BE2C (cell line): Measurements from ENCODE around the gene CYBA.
"Not testable (repeated sequence)": the region's sequence is repeated elsewhere in the genome, so short reads cannot be mapped to it uniquely, and the experiment has no call there.

Source experiments
- DNase-seq: peaks from one replicate; pipeline ENCODE4 v3.0.0-alpha.2; 2020
- H3K27me3 ChIP-seq: fragments of 250-450 bp; sonication (Bioruptor Pico); 2 replicates; pipeline ENCODE4 v1.5.1; 2020; ENCODE audit warnings: mild to moderate bottlenecking
- H3K36me3 ChIP-seq: fragments of 250-450 bp; sonication (Bioruptor Pico); 2 replicates; pipeline ENCODE4 v1.5.1; 2020; ENCODE audit warnings: mild to moderate bottlenecking
- H3K4me1 ChIP-seq: fragments of 250-450 bp; sonication (Bioruptor Pico); 2 replicates; pipeline ENCODE4 v1.5.1; 2020
- H3K4me3 ChIP-seq: 2 replicates; pipeline ENCODE4 v1.5.1; 2011; ENCODE audit warnings: low read depth, low read length
- H3K9me3 ChIP-seq: fragments of 250-450 bp; sonication (Bioruptor Pico); 2 replicates; pipeline ENCODE4 v1.5.1; 2020
- CTCF ChIP-seq: IDR thresholded peaks from 2 replicates; pipeline ENCODE4 v1.5.1; 2012; ENCODE audit warnings: mild to moderate bottlenecking, low read depth, low read length

CYBA gene

GRCh38 chr16:88613911-88614817, 36.7 kb downstream of the CYBA start:
- no peak for TF ChIP-seq CTCF
- Histone ChIP-seq H3K9me3 (no peaks in the 10 kb centered on the region), H3K4me3 (no peak overlapping the region), H3K27me3 (no peaks in the 10 kb centered on the region), H3K4me1 (peaks cover 4% of the 10 kb centered on the region; the same call in 1 of the 2 replicates), H3K36me3 (peaks cover 70% of the 10 kb centered on the region)
- DNase-seq, result no peak

GRCh38 chr16:88613293-88613692, 37.6 kb downstream of the CYBA start:
- Histone ChIP-seq H3K4me1 (peaks cover 4% of the 10 kb centered on the region; the same call in 1 of the 2 replicates), H3K36me3 (peaks cover 73% of the 10 kb centered on the region), H3K27me3 (no peaks in the 10 kb centered on the region), H3K4me3 (no peak overlapping the region), H3K9me3 (no peaks in the 10 kb centered on the region)
- no peak for DNase-seq
- TF ChIP-seq CTCF, result no peak

- peaks cover 80% of the 10 kb centered on the region for H3K36me3 ChIP-seq
- no peak for DNase-seq
- no peaks in the 10 kb centered on the region for H3K9me3 ChIP-seq
- peaks cover 4% of the 10 kb centered on the region; the same call in 1 of the 2 replicates for H3K4me1 ChIP-seq
- no peak overlapping the region for H3K4me3 ChIP-seq
- TF ChIP-seq CTCF, result peak; percentile 26; the same call in 1 of the 2 replicates
- no peaks in the 10 kb centered on the region for H3K27me3 ChIP-seq
Measured at GRCh38 chr16:88610909-88611812, 39.7 kb downstream of the CYBA start.

- peak; percentile 30 for TF ChIP-seq CTCF
- Histone ChIP-seq H3K36me3 (peaks cover 81% of the 10 kb centered on the region), H3K4me3 (no peak overlapping the region), H3K9me3 (no peaks in the 10 kb centered on the region), H3K4me1 (peaks cover 4% of the 10 kb centered on the region; the same call in 1 of the 2 replicates), H3K27me3 (no peaks in the 10 kb centered on the region)
- no peak for DNase-seq
Measured at GRCh38 chr16:88610080-88610479, 40.8 kb downstream of the CYBA start.

- H3K4me1 ChIP-seq, H3K9me3 ChIP-seq: not testable (repeated sequence)
Measured at GRCh38 chr16:88609426-88609825, 41.4 kb downstream of the CYBA start.

GRCh38 chr16:88608076-88608475, 42.8 kb downstream of the CYBA start:
- H3K36me3 ChIP-seq, result peaks cover 75% of the 10 kb centered on the region

More at GRCh38 chr16:88609426-88609825, 41.4 kb downstream of the CYBA start:
- not testable (repeated sequence) for H3K27me3 ChIP-seq, DNase-seq, H3K4me3 ChIP-seq
- H3K36me3 ChIP-seq, result peaks cover 83% of the 10 kb centered on the region

More at GRCh38 chr16:88608076-88608475, 42.8 kb downstream of the CYBA start:
- H3K9me3 ChIP-seq, result no peaks in the 10 kb centered on the region
- no peak for TF ChIP-seq CTCF
- no peaks in the 10 kb centered on the region for H3K27me3 ChIP-seq
- peaks cover under 1% of the 10 kb centered on the region; the same call in 1 of the 2 replicates for H3K4me1 ChIP-seq
- DNase-seq, result no peak
- H3K4me3 ChIP-seq, result no peak overlapping the region
